Breast epithelium (tissue), 4 donors: ENCODE data around the gene NME7. TPM values are rescaled to one million over a fixed set of nuclear protein-coding genes. Genes with fewer than 3 reads are reported as not detected.
A peak's percentile ranks its signal among the peaks of the same experiment; 100 is the strongest.
"Not testable (repeated sequence)": the region's sequence is repeated elsewhere in the genome, so short reads cannot be mapped to it uniquely, and the experiment has no call there.

Experiments
- DNase-seq, 2 donors: peaks; one replicate each; pipeline ENCODE4 v3.0.0-alpha.2; 2019; ENCODE audit warnings: low spot score in 2 of 2
- H3K27ac ChIP-seq, 2 donors: fragments of 200-600 bp; sonication (generic) in 1 of 2; one replicate each; pipeline ENCODE4 v1.5.1; 2016 to 2019; ENCODE audit warnings: mild to moderate bottlenecking in 1 of 2
- H3K27me3 ChIP-seq, 2 donors: fragments of 200-600 bp; sonication (generic) in 1 of 2; one replicate each; pipeline versions ENCODE4 v1.5.1 to v1.6.0; 2017 to 2019; ENCODE audit warnings: control low read depth in 1 of 2, mild to moderate bottlenecking in 1 of 2
- H3K36me3 ChIP-seq: fragments of 200-600 bp; one replicate; pipeline ENCODE4 v1.5.1; 2019
- H3K4me1 ChIP-seq, 2 donors: fragments of 200-600 bp; sonication (generic); one replicate each; pipeline ENCODE4 v1.5.1; 2016 to 2019; ENCODE audit warnings: control low read depth in 1 of 2
- H3K4me3 ChIP-seq, 3 donors: fragments of 200-600 bp; sonication (generic); 1 replicate in 2 of 3; 2 replicates in 1 of 3; pipeline ENCODE4 v1.5.1; 2016 to 2019; ENCODE audit warnings: mild to moderate bottlenecking in 3 of 3, moderate library complexity in 2 of 3
- H3K9me3 ChIP-seq, 2 donors: fragments of 200-600 bp; sonication (generic) in 1 of 2; one replicate each; pipeline ENCODE4 v1.5.1; 2016 to 2019; ENCODE audit warnings: control low read depth in 1 of 2
- POLR2A ChIP-seq: fragments of 450-650 bp; IDR thresholded peaks from one replicate; pipeline ENCODE4 v1.6.1; 2016; ENCODE audit warnings: antibody characterized with exemption, mild to moderate bottlenecking, moderate library complexity
- POLR2AphosphoS5 ChIP-seq, 3 donors: sonication (generic); formaldehyde crosslinking; IDR thresholded peaks; one replicate each; pipeline ENCODE4 v1.6.1; 2017; ENCODE audit warnings: antibody characterized with exemption in 3 of 3
- intact Hi-C: fragments of 100-400 bp; cut with DNase I; formaldehyde crosslinking; loops from one replicate; pipeline ENCODE4 v1.15.1; 2023; ENCODE audit warnings: low total_unique reads
- total RNA-seq, 3 donors: library from RNA; depleted of rRNA; stranded (reverse); fragments of >200 nt; gene quantifications; one replicate each; pipeline ENCODE4 v1.1.0, GENCODE V29; 2016
- TF ChIP-seq, protein P1 (sequence below), 3 donors: fragments of 450-650 bp; IDR thresholded peaks; one replicate each; pipeline ENCODE4 v1.5.1; 2016 to 2017; ENCODE audit warnings: antibody characterized with exemption in 3 of 3, mild to moderate bottlenecking in 3 of 3, moderate library complexity in 3 of 3

The NME7 gene, protein sequence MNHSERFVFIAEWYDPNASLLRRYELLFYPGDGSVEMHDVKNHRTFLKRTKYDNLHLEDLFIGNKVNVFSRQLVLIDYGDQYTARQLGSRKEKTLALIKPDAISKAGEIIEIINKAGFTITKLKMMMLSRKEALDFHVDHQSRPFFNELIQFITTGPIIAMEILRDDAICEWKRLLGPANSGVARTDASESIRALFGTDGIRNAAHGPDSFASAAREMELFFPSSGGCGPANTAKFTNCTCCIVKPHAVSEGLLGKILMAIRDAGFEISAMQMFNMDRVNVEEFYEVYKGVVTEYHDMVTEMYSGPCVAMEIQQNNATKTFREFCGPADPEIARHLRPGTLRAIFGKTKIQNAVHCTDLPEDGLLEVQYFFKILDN
- total RNA-seq: 10 to 100 TPM; 13.0 to 22.8 (median 16.7) TPM

DNA sequence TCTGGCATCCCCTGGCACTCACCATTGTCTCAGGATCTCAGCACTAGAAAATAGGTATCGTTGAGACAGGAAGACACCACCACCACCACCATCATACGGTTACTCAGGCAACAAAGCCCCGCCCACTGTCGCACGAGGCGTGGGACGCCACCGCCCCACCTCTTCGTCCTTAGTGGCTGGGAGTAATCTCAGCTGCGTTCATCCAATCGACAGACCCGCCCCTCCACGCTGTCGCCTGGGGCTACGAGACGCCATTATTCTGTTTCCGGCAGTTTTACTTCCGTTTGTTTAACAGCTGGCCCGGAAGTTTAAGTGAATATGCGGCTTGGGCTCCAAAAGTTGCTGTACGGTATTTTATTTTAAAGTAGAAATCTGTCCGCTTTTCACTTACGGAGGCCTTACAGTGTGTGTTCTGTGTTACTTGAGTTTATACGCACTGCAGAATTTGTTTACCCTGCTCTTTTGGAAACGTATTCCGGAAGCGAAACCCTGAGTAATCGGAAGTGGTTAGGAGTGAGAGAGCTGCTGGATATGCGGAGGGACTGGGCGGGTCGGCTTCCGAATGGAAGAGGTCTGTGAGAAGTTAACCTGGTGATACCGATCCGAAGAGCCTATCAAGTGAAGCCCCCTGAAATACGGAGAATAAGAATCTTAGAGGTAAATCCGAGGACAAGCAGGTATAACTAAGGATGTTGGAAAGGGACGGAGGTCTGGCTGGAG lies at the start of gene NME7, which contains the start of gene BLZF1:
Gene NME7, minus strand, starts transcription at position 112 of the 720 bp plus-strand sequence. Its CDS starts 87 bp downstream, at position 25.
Gene BLZF1, plus strand, starts transcription at position 510 of the 720 bp plus-strand sequence. CDS start 1,328 bp downstream, outside the sequence.
- Histone ChIP-seq H3K9me3 (no peaks in the 10 kb centered on the region), H3K4me1 (peaks cover 0 to 9% of the 10 kb centered on the region in 2 donors), H3K4me3 (peak within 1 kb of the TSS; percentile 61 to 71 (median 70)), H3K27ac (peak within 1 kb of the TSS; percentile 86 to 88), H3K27me3 (no peaks in the 10 kb centered on the region), H3K36me3 (no peaks in the 10 kb centered on the region)
- peak; percentile 49 to 82 (median 62) for TF ChIP-seq POLR2AphosphoS5 (IDR thresholded peaks at IDR 0.05)
- TF ChIP-seq, protein P1, sequence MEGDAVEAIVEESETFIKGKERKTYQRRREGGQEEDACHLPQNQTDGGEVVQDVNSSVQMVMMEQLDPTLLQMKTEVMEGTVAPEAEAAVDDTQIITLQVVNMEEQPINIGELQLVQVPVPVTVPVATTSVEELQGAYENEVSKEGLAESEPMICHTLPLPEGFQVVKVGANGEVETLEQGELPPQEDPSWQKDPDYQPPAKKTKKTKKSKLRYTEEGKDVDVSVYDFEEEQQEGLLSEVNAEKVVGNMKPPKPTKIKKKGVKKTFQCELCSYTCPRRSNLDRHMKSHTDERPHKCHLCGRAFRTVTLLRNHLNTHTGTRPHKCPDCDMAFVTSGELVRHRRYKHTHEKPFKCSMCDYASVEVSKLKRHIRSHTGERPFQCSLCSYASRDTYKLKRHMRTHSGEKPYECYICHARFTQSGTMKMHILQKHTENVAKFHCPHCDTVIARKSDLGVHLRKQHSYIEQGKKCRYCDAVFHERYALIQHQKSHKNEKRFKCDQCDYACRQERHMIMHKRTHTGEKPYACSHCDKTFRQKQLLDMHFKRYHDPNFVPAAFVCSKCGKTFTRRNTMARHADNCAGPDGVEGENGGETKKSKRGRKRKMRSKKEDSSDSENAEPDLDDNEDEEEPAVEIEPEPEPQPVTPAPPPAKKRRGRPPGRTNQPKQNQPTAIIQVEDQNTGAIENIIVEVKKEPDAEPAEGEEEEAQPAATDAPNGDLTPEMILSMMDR (IDR thresholded peaks at IDR 0.05): no peak
- intact Hi-C loops: loop anchor here (10.0 kb wide), 1 partner anchor 1037 kb away; no protein-coding TSS in a partner anchor
- peak; percentile 96 to 97 for DNase-seq

DNA sequence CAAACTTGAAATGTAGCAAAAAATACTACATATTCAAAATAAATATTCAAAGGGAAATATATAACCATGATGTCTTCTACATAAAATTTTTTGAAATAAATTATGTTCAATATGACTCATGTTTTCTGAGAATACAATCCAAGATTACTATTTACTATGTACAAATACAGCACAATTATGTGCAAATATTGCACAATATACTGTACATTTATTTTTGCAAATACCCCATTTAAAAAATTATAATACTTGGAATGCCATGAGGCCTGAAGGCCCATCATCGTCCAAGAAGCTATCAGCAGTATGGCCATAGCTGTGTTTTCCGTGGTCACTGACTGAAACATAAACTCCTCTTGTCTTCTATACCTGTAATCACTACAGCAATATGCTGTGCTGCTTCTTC lies 47.4 kb upstream of the NME7 start:
- no peak overlapping the region for H3K27ac ChIP-seq
- no peak overlapping the region for H3K4me3 ChIP-seq
- TF ChIP-seq POLR2A (no peak), POLR2AphosphoS5 (IDR thresholded peaks at IDR 0.05) (no peak)
- TF ChIP-seq, protein P1 (IDR thresholded peaks at IDR 0.05): no peak
- peaks cover 0 to 27% of the 10 kb centered on the region in 2 donors for H3K9me3 ChIP-seq
- H3K36me3 ChIP-seq: no peaks in the 10 kb centered on the region
- no peaks in the 10 kb centered on the region for H3K4me1 ChIP-seq
- intact Hi-C loops: no loop called here
- DNase-seq: no peak
- no peaks in the 10 kb centered on the region for H3K27me3 ChIP-seq

DNA sequence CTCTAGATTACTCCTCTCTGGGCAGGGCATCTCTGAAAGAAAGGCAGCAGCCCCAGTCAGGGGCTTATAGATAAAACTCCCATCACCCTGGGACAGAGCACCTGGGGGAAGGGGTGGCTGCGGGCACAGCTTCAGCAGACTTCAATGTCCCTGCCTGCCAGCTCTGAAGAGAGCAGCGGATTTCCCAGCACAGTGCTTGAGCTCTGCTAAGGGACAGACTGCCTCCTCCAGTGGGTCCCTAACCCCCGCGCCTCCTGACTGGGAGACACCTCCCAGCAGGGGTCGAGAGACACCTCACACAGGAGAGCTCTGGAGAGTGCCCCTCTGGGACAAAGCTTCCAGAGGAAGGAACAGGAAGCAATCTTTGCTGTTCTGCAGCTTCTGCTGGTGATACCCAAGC lies 40.7 kb upstream of the NME7 start:
- H3K4me3 ChIP-seq, intact Hi-C loops: not testable (repeated sequence)

DNA sequence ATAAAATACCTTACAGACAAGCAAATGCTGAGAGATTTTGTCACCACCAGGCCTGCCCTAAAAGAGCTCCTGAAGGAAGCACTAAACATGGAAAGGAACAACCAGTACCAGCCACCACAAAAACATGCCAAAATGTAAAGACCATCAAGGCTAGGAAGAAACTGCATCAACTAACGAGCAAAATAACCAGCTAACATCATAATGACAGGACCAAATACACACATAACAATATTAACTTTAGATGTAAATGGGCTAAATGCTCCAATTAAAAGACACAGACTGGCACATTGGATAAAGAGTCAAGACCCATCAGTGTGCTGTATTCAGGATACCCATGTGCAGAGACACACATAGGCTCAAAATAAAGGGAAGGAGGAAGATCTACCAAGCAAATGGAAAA lies 35.0 kb upstream of the NME7 start:
- intact Hi-C loops, H3K36me3 ChIP-seq, H3K4me3 ChIP-seq, DNase-seq, H3K4me1 ChIP-seq, H3K27me3 ChIP-seq, H3K27ac ChIP-seq: not testable (repeated sequence)
- peaks cover 20 to 43% of the 10 kb centered on the region in 2 donors for H3K9me3 ChIP-seq

More for the DNA sequence above, 40.7 kb upstream of the NME7 start:
- H3K9me3 ChIP-seq: peaks cover 21 to 82% of the 10 kb centered on the region in 2 donors
- not testable (repeated sequence) for H3K27ac ChIP-seq, DNase-seq, H3K36me3 ChIP-seq, H3K27me3 ChIP-seq, H3K4me1 ChIP-seq

DNA sequence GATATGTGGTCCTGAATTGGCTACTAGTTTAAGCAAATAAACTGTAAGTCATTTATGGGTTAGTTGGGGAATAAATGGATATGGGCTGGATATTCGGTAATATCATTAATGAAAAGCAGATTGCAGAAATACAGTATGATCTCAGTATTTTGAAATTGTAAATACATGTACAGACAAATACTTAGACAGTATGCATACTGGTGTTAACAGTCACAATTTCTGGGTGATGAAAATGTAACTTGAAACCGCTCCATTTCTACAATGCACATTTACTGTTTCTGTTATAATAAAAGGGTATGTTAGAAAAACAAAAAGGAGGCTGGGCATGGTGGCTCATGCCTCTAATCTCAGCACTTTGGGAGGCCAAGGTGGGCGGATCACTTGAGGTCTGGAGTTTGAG lies 28.4 kb upstream of the NME7 start:
- peaks cover 0 to 1% of the 10 kb centered on the region in 2 donors for H3K9me3 ChIP-seq
- no peaks in the 10 kb centered on the region for H3K4me1 ChIP-seq
- no peak for DNase-seq
- H3K36me3 ChIP-seq: peaks cover 12% of the 10 kb centered on the region
- H3K27me3 ChIP-seq: no peaks in the 10 kb centered on the region
- H3K27ac ChIP-seq: no peak overlapping the region
- TF ChIP-seq POLR2AphosphoS5 (IDR thresholded peaks at IDR 0.05): no peak
- TF ChIP-seq, protein P1 (IDR thresholded peaks at IDR 0.05): no peak
- TF ChIP-seq POLR2A: no peak
- intact Hi-C loops: no loop called here
- no peak overlapping the region for H3K4me3 ChIP-seq

DNA sequence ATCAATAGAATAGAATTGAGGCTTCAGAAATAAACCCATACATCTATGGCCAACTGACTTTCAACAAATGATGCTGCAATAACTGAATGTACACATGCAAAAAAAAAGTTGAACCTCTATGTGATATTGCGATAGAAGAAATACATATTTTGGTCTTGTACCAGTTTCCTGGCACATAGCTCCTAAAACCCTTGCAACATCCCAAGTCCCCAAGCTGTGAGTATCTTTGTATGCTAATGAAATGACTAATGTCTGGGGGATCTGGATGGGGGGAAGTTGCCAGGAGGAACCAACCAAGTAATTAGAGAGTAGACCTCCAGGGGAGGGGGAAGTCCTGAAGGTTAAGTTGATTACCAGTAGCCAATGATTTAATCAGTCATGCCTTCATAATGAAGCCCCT lies 24.8 kb upstream of the NME7 start:
- intact Hi-C loops: no loop called here
- H3K27ac ChIP-seq: no peak overlapping the region
- TF ChIP-seq, protein P1 (IDR thresholded peaks at IDR 0.05): no peak
- TF ChIP-seq POLR2A (no peak), POLR2AphosphoS5 (IDR thresholded peaks at IDR 0.05) (no peak)

More for the DNA sequence above, 24.8 kb upstream of the NME7 start:
- Histone ChIP-seq H3K9me3 (no peaks in the 10 kb centered on the region), H3K4me1 (no peaks in the 10 kb centered on the region), H3K27me3 (no peaks in the 10 kb centered on the region), H3K36me3 (peaks cover 15% of the 10 kb centered on the region), H3K4me3 (no peak overlapping the region)
- no peak for DNase-seq
